ENCODE data around the gene MB21D2.

The MB21D2 gene

DNA sequence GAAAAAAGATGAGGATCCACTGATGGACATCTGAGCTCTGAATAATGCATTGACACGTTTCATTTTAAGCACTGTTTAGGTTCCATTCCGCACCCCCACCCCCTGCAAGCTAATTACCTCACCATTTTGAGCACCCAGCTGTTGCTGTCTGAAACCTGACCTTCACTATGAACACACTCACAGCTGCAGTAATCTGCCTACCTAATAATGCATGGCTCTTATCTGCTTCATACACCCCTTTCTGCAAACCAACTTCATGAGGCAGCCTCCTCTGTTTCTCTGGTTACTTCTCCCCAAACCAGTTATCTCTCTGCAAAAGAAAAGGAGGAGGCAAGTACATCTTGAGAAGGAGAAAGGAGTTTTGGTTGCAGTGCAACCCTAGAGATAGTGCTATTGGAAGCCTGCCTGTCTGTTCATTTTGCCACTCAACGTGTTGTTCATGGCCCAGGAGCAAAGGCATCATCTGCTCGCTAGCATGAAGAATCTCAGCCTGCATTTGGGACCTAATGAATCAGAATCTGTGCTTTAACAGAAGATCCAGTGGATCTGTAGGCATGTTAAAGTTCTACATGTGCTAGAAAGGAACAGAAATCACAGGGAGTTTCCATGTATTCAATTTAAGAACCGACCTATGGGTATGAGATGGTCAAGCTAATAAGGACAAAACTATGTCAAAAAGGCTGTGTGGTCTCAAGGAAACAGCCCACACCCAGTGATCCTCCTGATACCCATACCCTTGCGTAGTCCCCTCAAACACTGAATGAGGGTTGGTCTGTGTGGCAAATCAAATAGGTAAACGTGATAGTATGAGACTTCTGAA lies 87.2 kb downstream of the MB21D2 start:
- DNase-seq: no peak

DNA sequence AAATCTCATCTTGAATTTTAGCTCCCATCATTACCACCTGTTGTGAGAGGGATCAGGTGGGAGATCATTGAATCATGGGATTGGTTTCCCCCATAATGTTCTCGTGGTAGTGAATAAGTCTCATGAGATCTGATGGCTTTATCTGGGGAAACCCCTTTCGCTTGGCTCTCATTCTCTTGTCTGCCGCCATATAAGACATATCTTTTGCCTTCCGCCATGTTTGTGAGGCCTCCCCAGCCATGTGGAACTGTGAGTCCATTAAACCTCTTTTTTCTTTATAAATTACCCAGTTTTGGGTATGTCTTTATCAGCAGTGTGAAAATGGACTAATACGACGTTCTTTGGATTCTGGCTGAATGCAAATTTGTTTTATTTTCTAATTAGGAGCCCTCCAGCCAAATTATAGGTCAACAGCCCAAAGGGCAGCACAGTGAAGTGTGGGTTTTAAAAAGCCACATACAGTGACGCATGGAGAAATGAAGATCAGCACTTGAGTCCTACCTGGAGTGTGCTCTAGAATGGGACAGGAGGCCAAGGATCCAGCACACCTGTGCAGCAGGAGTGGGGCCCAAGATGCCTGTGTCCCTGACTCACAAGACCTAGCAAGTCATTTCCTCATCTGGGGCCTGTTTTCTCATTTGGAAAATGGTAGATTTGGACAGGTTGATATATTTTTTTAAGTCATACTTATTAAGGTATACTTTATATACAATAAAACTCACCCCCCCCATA lies 89.6 kb downstream of the MB21D2 start:
- DNase-seq: no peak

DNA sequence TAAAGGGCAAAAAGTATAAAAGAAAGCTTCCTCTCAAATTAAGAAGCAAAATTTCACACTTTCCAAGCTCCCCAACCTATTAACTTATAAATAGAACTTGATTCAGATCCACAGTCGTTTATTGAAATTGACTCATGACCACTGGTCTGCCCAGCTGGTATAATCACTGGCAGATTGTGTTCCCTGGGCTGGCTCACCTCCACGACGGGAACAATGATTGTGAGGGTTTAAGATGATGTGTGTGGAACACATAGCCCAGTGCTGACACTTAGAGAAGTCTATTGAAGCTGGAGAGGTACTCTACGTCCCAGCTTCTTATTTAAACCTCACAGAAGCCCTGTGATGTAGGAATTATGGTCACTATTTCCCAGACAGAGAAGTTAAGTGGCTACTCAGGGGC lies 90.4 kb downstream of the MB21D2 start:
- DNase-seq: no peak

DNA sequence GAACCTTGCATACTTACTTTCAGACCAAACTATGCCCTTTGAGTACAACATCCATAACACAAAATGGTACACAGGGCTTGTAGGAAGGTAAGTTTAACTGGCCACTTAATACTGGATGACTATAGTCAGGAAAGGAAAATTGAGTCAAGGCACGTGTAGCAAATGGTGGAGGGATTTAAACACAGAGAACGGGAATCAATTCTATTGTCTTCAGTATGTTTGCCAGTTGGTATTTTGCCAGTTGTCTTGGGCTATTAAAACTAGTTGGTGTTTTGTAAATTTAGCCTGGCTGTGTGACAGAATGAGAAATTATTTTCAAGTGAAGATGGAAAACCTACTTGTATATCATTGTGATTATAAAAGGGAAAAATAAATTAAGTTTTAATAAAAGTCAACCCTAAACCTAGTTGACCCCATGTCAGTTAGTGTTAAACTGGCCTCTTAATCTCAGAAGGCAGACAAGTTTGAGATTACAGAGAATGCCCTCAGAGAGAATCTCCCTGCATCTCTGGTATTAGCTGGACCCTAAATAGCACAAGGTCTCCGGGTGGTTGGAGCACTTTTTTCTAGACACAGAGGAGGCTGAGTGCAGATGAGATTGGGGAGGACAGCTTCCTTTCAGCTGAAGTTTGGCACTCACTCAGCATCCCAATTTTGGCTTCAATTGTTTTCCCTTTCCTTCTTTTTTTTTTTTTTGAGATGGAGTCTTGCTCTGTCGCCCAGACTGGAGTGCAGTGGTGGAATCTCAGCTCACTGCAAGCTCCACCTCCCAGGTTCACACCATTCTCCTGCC lies 91.2 kb downstream of the MB21D2 start:
- no peak for DNase-seq

DNA sequence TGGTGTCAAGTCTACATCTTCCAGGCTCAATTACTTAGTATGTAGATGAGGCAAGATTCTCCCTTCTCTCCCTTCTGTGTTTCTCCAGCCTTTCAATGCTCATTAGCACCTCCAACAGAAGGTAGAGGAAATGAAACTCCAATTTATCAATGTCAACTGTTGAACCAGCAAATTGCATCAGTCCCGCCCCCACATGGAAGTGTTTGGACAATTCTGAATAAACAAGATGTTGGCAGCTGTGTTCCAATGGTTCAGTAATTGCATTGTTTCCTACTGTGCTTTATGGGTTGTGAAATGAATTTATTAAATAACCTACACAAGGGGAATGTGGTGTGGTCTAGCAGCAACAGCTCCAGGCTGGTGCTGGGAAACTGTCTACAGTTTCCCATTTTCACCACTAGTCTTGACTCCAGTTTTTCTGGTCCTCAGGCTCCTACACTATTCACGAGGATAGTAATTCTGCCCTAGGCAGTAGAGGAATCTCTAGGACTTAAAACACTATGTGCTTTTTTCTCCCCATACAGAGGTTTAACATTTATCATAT lies 91.9 kb downstream of the MB21D2 start:
- DNase-seq: no peak

DNA sequence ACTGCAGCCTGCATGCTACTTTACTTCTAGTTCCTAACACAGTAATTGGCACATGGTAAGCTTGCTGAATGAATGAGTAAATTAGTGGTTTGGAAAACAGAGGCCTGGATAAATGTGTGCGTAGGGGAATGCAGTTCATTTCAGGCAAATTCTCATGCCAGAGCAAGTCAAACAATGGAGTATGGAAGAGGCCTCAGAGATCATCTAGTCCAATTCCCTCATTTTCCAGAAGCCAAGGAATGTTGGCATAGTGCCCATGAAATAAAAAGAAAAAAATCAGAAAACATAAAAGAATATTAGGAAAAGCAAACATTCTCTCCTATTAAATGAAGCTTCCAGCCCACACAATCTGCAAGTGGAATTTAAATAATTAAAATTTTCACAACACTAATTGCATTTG lies 92.4 kb downstream of the MB21D2 start:
- no peak for DNase-seq

DNA sequence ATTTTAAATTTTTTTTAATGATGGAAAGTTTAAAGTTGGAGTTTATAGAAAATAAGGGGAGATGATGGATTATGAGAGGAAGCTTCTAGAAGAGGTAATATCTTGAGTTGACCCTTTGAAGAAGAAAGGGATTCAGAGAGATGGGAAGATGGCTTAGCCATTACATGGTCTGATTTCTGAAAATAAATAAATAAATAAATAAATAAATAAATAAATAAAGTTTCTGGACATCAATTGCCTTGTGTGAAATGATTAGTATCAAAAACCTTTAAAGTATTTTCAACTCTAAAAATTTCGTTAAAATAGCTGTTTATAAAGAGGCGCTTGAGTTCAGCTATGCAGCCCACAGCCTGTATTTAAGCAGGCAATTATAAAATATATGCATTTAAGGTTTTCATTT lies 93.3 kb downstream of the MB21D2 start:
- DNase-seq: no peak

DNA sequence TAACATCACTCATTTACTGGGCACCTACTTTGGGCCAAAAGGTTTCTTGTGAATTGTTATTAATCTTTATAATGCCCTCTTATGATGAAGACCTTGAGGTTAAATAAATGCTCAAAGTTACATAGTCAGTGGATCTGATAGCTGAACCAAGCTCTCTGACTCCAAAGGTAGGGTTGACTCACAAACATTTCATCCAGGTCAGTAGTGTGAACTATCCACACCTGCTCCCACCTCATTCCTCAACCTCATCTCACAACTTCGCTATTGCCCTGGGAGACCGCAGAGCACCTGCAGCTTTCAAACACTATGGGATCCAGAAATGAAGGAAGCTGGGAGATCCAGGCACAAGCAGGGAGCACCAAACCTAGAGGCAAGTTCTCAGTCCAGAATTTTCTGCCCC lies 96.5 kb downstream of the MB21D2 start:
- DNase-seq: no peak

DNA sequence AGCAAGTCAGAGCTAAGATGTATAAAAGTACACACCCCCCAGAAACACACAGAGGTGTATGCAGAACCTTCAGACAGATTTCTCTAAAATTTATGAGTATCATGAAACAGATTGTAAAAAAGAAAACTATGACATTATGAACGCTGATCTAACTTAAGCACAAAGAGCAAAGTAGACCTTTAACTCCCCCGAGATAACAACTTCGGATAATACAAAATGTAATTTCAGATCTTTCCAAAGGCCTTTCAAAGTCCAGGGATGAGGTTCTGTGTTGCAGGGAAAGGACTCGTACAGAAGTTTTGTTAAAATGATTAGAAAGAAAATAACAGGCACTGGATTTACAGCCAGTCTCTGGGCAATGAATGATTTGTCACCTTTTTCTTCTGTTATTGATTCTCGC lies 97.5 kb downstream of the MB21D2 start:
- no peak for DNase-seq

DNA sequence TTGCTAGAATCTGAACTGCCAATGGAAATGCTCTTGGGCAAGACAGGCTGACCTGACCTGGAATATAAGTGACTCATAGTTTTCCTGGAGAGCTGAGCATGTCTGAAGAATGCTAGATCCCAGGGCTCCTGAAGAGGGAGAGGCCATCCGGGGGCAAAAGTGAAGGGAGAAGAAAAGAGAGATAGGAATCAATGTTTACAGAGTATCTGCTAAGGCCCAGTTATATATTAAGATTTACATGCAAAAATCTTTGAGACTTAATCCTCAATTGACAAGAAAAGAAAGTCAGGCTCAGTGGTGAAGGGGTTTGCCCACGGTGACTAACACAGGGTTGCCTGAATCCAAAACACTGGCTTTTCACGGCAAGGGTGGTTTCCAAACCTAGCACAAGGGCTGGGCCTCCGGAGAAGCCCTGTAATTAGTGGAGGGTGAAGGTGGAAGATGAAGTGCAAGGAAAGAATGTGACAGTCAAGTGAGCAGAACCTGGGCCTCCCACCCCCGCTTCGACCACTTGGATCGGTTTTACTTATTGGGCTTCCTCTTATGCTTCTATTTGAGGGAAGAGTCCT lies 98.6 kb downstream of the MB21D2 start:
- no peak for DNase-seq

DNA sequence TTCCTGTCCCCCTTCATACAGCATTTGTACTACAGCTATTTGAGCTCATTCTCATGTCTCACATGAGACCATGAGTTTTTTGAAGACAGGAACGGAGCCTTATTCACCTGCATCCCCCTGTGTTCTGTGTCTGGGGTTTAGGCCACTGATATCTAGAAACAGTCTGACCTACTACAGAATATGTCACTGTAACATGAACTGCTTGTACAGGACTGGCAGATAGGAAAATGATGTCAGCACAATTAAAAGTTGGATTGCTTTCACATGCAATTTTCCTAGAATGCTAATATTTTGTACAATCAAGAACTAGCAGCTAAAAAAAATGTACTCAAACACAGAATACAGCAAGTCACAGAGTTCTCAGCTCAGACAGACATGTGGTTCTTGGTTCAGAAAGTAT lies 99.5 kb downstream of the MB21D2 start:
- DNase-seq: no peak

DNA sequence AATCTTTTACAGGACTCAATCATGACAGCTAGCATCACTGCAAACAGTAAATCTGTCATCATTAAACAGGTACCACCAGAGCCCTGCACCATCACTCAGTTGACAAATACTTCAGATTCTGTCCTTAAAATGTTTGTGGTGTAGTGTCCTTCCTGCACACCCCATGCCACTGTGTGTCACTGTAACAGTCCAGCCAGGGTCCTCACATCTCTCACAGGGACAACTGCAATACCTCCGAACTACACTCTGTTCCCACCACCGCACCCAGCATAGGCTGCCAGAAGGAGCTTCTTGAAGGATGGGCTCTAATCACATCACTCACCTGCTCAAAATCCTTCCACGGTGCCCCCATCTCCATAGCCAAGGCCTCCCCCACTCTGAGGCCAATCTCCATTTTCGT lies 100.2 kb downstream of the MB21D2 start:
- no peak for DNase-seq

DNA sequence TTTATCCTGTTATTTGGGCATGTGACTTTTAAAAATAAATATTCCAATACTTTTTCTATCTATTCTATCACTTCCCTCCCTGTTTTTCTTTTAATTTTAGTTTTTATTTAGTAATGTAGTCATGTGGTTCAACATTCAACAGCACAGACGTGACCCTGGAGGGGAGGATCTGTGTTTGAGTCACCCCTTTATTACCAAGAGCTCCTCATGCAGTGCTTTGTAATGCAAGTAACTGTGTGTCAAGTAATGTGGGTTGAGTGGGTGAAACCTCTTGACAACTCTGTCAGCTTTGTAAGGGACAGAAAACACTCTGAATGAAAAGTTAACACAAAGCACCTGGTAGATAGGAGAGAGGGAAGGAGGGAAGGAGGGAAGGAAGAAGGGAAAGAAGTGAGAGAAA lies 100.6 kb downstream of the MB21D2 start:
- DNase-seq: no peak

DNA sequence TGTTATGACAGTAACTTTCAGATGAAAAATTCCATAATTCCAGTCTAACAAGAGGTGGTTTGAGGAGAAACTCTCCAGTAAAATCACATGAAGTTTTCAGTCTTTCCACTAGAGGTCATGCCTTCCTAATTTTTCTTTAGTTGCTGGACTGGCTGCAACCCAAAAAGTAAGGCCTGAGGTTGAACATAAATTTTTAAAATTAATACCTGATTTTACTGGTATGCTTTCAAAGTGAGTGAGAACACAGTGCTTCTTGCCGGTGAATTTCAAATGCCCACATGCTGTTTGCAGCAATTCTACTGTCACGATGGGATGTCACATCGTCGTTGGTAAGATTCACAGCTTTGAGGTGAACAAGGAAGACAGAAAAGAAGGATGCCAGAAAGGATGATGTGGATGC lies 101.3 kb downstream of the MB21D2 start:
- DNase-seq: no peak

DNA sequence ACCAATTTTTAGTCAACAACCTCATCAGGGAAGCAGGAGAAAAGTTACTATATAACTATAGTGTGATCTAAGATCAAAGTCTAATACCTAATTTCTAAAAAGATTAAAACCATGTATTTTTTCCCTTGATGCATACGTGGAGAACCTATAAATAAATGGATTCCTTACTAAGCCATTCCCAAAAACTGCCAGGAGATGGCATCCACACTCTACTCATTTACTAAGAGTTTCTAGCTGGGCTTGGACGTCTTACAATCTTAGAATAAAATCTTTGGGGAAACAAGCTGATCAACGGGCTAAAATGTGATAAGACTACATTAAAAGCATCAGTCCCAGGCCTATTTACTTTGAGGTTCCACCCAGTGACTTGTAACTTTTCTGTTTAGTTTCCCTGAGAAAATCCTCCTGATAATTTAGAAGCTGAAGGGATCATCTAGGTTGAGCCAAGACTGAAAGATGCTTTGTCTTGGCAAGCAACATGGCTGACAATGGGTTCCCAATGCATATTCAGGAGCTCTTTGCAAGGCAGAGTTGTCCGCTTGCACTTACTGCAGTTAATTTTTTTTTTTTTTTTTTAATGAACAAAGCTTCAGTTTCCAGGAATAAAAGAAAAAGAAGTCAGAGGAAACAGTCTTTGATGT lies 104.8 kb downstream of the MB21D2 start:
- DNase-seq: no peak

DNA sequence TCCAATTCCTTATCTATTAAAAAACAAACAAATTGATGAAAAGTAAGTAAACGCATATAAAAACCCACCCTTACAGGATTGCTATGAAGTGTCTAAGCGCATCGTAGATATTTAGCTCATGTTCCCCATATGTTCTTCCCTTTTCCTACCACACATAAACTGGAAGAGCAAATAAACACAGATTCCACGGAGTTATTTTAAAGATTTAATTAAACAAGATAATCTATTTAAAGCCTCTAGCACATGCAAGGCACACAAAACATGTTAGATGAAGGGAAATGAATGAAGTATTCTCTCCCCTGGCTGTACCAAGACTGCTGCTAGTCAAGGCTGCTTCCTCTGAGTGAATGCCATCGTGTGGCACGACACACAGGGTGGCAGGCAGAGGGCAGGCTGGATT lies 111.9 kb downstream of the MB21D2 start:
- no peak for DNase-seq

DNA sequence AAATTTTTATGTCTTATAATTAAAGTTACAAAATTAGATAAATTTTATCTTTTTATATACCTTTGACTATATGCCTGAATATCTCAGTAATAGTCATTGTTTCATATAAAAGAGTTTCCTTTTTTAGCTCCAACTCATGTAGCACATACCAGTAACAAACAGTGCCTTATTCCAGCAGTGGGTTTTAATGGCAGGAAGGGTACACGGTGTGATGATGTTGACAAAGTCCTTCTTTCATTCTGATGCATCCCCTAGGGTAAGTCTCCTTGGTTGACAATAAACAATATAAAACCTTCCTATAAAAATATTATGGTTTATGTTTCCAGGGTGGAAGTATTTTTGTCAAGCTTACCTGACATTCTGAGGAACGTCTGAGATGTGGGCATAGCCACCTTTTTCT lies 113.2 kb downstream of the MB21D2 start:
- no peak for DNase-seq

DNA sequence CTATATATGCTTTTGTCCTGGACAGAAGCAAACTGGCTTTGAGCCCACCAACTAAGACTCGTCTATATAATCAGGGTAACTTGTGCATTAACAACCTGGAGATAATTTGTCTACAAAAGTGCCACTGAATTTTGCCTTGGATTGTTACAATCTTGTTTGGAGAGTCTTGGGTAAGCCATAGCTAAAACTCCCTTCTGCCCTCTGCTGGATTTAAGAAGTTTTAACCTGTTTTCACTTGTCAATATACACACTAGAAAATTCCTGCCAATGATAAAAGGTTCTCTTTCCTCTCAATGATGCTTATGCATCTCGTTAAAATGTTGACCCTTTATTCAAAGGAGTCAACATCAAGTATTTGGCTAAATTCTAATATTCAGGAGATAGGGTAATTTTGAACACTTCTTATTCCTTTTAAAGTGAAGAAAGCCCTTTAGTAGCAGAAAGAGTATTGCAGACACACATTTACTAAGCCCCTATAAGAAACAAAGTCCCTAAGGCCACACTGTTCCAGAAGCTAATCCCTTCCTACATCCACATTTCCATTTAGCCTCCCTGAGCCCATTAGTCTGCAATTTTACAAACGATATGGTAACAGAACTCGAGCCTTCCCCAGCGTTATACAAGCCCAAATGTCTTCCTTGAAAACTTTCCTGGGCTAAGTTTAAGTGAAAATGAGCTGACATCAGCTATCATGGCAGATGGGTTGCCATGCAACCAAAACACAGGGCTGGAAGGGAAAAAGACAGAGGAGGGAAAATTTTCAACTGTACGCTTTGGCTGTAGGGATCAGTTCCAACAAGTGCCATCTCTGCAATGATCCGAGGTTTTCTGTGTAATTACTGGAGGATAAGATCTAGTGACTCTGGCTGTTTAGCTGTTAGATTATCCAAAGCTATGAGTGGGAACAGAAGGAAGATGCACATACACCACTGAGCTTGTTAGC lies 114.4 kb downstream of the MB21D2 start:
- DNase-seq: peak; percentile 29

DNA sequence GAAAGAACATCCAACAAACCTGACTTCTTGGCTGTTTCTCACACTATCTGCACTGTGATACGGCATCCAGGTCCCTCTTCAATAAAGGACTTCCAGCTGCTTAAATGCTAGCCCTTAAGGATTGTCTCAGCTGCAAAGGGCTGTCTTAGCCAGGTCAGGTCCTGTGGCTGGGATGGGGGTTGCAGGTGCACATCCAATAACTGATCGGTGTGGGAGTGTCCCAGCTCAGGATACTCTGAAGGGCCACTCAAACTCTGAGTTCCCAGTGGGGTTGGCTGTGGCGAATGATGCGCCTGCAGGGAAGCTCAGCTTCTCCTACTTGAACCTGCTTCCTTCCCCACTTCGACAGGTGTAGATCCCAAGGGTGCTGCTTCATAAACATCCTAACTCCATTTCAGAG lies 115.7 kb downstream of the MB21D2 start:
- DNase-seq: no peak

DNA sequence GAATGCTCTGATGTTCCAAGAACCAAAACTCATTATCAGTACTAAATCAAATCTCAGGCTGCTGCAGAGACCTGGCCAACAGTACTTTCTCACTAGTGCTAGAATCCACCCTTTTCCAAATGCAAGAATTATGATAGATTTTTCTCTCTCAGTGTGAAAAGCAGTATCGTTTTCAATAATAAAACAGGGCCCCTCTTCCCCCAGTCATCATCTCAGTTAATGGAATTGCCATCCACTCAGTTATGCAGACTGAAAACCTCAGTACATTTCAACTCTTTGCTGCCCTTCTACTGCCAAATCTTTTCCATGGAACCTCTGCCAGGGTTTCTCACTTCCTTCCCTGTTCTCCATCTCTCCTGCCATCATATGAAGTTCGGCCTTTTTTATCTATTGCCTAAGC lies 117.9 kb downstream of the MB21D2 start:
- no peak for DNase-seq

DNA sequence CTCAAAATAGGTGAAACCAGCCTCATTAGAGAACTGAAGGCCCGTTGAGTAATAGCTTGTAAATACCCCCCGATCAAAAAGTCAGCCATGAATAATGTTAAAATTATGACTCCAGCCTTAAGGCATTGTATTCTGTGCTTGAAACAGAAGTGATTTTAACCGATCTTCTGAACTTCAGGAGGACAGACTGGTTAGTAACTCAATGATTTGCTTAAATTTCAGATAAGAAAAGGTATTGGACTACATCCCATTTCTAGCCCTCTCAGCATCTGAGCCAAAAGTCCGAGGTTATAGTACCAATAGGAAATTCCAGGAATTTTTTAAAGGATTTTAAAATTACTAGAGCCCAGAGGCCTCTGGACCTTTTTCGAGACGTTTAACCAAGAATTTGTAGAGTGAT lies 122.6 kb downstream of the MB21D2 start:
- DNase-seq: no peak
